ENCODE measurements around the gene CATSPERZ. TPM values are rescaled to one million over a fixed set of nuclear protein-coding genes. Genes with fewer than 3 reads are reported as not detected.
"Not testable (repeated sequence)": the region's sequence is repeated elsewhere in the genome, so short reads cannot be mapped to it uniquely, and the experiment has no call there.

CATSPERZ gene
- total and polyA plus RNA-seq, 2 donors (not counting 3 experiments of a cell fraction or from before 2014, with no cell fraction given), result 0.11 TPM; not detected in 1

DNA sequence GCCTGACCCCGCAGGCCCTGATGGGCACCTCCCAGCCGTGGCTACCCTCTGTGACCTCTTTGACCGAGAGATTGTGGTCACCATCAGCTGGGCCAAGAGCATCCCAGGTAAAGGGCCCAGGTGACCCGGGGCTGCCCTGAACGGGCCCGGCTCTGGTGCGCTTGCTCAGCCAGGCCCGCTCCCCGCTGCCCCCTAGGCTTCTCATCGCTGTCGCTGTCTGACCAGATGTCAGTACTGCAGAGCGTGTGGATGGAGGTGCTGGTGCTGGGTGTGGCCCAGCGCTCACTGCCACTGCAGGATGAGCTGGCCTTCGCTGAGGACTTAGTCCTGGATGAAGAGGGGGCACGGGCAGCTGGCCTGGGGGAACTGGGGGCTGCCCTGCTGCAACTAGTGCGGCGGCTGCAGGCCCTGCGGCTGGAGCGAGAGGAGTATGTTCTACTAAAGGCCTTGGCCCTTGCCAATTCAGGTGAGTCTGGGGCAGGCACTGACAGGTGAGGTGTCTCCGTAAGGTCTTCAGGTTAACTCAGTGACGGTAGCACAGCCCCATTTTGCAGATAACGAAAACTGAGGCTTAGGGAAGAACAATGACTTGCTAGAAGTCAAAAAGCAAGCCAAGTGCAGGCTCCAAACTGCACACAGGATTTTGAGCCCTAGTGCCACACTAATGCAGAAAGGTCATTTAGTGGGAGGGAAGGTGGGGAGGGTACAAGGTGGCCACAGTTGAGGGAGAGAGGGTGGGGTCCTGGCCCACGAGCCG is 14.8 kb downstream of the CATSPERZ start:
- no TSS peak for BruUV-seq (replicated peaks)
- Histone ChIP-seq H3K9me1 (replicated peaks; ENCODE audit: control insufficient read depth, extremely low read depth, insufficient read depth, low read length) (no peaks in the 10 kb centered on the region), H3K27ac (ENCODE audit: insufficient read depth, low read depth, low read length) (no peak overlapping the region), H3K9ac (replicated peaks; ENCODE audit: extremely low read depth, insufficient read depth, low read length) (no peak overlapping the region), H2AFZ (ENCODE audit: low read depth, low read length) (no peak overlapping the region), H4K20me1 (replicated peaks; ENCODE audit: control insufficient read depth, extremely low read depth, insufficient read depth, low read length) (no peaks in the 10 kb centered on the region), H3K36me3 (ENCODE audit: control insufficient read depth in 2 of 2, extremely low read depth in 1 of 2, insufficient read depth in 2 of 2, low read length in 2 of 2) (peaks cover 2 to 7% of the 10 kb centered on the region in 2 experiments), H3K4me1 (ENCODE audit: control insufficient read depth, extremely low read depth, insufficient read depth, low read length) (peaks cover 10% of the 10 kb centered on the region), H3K27me3 (ENCODE audit: control insufficient read depth in 2 of 2, insufficient read depth in 2 of 2, low read length in 2 of 2) (no peaks in the 10 kb centered on the region), H3K4me3 (replicated peaks in 1 of 3; ENCODE audit: insufficient read depth in 1 of 3, low read depth in 1 of 3, low read length in 3 of 3) (no peak overlapping the region), H3K9me3 (replicated peaks; ENCODE audit: control insufficient read depth, insufficient read depth, low read length) (no peaks in the 10 kb centered on the region), H3K4me2 (ENCODE audit: insufficient read depth, low read length) (no peak overlapping the region), H3K79me2 (ENCODE audit: control insufficient read depth, insufficient read depth, low read length) (peaks cover 4% of the 10 kb centered on the region)
- intact Hi-C loops (cut with micrococcal nuclease), result no loop called here
- ChIA-PET CTCF (no interaction called here), POLR2A (no interaction called here)
- dilution Hi-C loops (cut with MboI; ENCODE audit: extremely low pct_ligation_motif_present, low sequenced_read_pairs), result no loop called here
- no peak for DNase-seq (ENCODE audit: low read depth, low spot score)
- TF ChIP-seq POLR2A (IDR thresholded peaks at IDR 0.05; ENCODE audit: low read depth, low read length) (no peak), JUN (IDR thresholded peaks at IDR 0.05; ENCODE audit: borderline replicate concordance, insufficient read depth, insufficient read length, low read depth) (no peak), GATA2 (IDR thresholded peaks at IDR 0.05; ENCODE audit: insufficient read depth, insufficient read length, low read depth, low read length) (no peak), EZH2 (IDR thresholded peaks at IDR 0.05; ENCODE audit: borderline replicate concordance, low read depth, low read length, severe bottlenecking) (no peak), FOS (IDR thresholded peaks at IDR 0.05; ENCODE audit: borderline replicate concordance, insufficient read depth, low read length) (no peak), POLR2AphosphoS5 (IDR thresholded peaks at IDR 0.05; ENCODE audit: insufficient read depth, low read depth, low read length) (no peak), MYC (IDR thresholded peaks at IDR 0.05; ENCODE audit: low read depth, low read length) (no peak)
- TF ChIP-seq, protein P1, sequence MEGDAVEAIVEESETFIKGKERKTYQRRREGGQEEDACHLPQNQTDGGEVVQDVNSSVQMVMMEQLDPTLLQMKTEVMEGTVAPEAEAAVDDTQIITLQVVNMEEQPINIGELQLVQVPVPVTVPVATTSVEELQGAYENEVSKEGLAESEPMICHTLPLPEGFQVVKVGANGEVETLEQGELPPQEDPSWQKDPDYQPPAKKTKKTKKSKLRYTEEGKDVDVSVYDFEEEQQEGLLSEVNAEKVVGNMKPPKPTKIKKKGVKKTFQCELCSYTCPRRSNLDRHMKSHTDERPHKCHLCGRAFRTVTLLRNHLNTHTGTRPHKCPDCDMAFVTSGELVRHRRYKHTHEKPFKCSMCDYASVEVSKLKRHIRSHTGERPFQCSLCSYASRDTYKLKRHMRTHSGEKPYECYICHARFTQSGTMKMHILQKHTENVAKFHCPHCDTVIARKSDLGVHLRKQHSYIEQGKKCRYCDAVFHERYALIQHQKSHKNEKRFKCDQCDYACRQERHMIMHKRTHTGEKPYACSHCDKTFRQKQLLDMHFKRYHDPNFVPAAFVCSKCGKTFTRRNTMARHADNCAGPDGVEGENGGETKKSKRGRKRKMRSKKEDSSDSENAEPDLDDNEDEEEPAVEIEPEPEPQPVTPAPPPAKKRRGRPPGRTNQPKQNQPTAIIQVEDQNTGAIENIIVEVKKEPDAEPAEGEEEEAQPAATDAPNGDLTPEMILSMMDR (IDR thresholded peaks at IDR 0.05; ENCODE audit: extremely low read depth in 1 of 2, insufficient read depth in 1 of 2, low read depth in 1 of 2, low read length in 2 of 2), result no peak
- TF ChIP-seq, protein P2, sequence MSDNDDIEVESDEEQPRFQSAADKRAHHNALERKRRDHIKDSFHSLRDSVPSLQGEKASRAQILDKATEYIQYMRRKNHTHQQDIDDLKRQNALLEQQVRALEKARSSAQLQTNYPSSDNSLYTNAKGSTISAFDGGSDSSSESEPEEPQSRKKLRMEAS (IDR thresholded peaks at IDR 0.05; ENCODE audit: insufficient read depth, insufficient read length), result no peak
- FAIRE-seq, result no peak

DNA sequence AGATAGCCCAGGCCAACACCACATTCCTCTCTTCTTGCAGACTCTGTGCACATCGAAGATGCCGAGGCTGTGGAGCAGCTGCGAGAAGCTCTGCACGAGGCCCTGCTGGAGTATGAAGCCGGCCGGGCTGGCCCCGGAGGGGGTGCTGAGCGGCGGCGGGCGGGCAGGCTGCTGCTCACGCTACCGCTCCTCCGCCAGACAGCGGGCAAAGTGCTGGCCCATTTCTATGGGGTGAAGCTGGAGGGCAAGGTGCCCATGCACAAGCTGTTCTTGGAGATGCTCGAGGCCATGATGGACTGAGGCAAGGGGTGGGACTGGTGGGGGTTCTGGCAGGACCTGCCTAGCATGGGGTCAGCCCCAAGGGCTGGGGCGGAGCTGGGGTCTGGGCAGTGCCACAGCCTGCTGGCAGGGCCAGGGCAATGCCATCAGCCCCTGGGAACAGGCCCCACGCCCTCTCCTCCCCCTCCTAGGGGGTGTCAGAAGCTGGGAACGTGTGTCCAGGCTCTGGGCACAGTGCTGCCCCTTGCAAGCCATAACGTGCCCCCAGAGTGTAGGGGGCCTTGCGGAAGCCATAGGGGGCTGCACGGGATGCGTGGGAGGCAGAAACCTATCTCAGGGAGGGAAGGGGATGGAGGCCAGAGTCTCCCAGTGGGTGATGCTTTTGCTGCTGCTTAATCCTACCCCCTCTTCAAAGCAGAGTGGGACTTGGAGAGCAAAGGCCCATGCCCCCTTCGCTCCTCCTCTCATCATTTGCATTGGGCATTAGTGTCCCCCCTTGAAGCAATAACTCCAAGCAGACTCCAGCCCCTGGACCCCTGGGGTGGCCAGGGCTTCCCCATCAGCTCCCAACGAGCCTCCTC is 15.7 kb downstream of the CATSPERZ start:
- H3K79me2 ChIP-seq (ENCODE audit: control insufficient read depth, insufficient read depth, low read length); H2AFZ ChIP-seq (ENCODE audit: low read depth, low read length); H3K4me1 ChIP-seq (ENCODE audit: control insufficient read depth, extremely low read depth, insufficient read depth, low read length); H3K9me1 ChIP-seq (replicated peaks; ENCODE audit: control insufficient read depth, extremely low read depth, insufficient read depth, low read length); BruUV-seq (replicated peaks); POLR2A ChIA-PET; H3K9me3 ChIP-seq (replicated peaks; ENCODE audit: control insufficient read depth, insufficient read depth, low read length); DNase-seq (ENCODE audit: low read depth, low spot score); intact Hi-C loops (cut with micrococcal nuclease); H3K27ac ChIP-seq (ENCODE audit: insufficient read depth, low read depth, low read length); H3K36me3 ChIP-seq (ENCODE audit: control insufficient read depth in 2 of 2, extremely low read depth in 1 of 2, insufficient read depth in 2 of 2, low read length in 2 of 2); dilution Hi-C loops (cut with MboI; ENCODE audit: extremely low pct_ligation_motif_present, low sequenced_read_pairs); FAIRE-seq; H3K27me3 ChIP-seq (ENCODE audit: control insufficient read depth in 2 of 2, insufficient read depth in 2 of 2, low read length in 2 of 2); H3K4me2 ChIP-seq (ENCODE audit: insufficient read depth, low read length); H4K20me1 ChIP-seq (replicated peaks; ENCODE audit: control insufficient read depth, extremely low read depth, insufficient read depth, low read length); H3K4me3 ChIP-seq (replicated peaks in 1 of 3; ENCODE audit: insufficient read depth in 1 of 3, low read depth in 1 of 3, low read length in 3 of 3); H3K9ac ChIP-seq (replicated peaks; ENCODE audit: extremely low read depth, insufficient read depth, low read length): not testable (repeated sequence)
- CTCF ChIA-PET, result interaction anchor here (1.8 to 3.6 kb wide), 3 partner anchors 17 to 45 kb away, joined by 5 to 72 read pairs (median 71); no protein-coding TSS in a partner anchor

All from endothelial cell of umbilical vein (primary cell).